Transverse colon (tissue), 4 donors: ENCODE data around the gene LCN12. TPM values are rescaled to one million over a fixed set of nuclear protein-coding genes. Genes with fewer than 3 reads are reported as not detected.

ENCODE experiments used
- DNase-seq: peaks from one replicate; pipeline ENCODE4 v3.0.0-alpha.2; 2019
- H3K27ac ChIP-seq, 4 donors: fragments of 200-600 bp; sonication (generic); 2 replicates each; pipeline ENCODE4 v1.5.1; 2016 to 2018; ENCODE audit warnings: inconsistent platforms in 4 of 4
- H3K27me3 ChIP-seq: fragments of 200-600 bp; sonication (generic); 2 replicates; pipeline ENCODE4 v1.5.1; 2017; ENCODE audit warnings: inconsistent platforms
- H3K36me3 ChIP-seq, 4 donors: fragments of 200-600 bp; sonication (generic); 2 replicates each; pipeline ENCODE4 v1.5.1; 2017 to 2019; ENCODE audit warnings: inconsistent platforms in 4 of 4
- H3K4me1 ChIP-seq, 4 donors: fragments of 200-600 bp; sonication (generic); 2 replicates each; pipeline ENCODE4 v1.5.1; 2017 to 2020; ENCODE audit warnings: inconsistent platforms in 4 of 4
- H3K4me3 ChIP-seq, 4 donors: fragments of 200-600 bp; sonication (generic); 1 replicate in 1 of 4; 2 replicates in 3 of 4; pipeline versions ENCODE4 v1.5.1 to v1.6.1; 2017 to 2019; ENCODE audit warnings: inconsistent platforms in 4 of 4
- H3K9me3 ChIP-seq, 2 donors: fragments of 200-600 bp; sonication (generic); 2 replicates each; pipeline ENCODE4 v1.5.1; 2017 to 2019; ENCODE audit warnings: inconsistent platforms in 2 of 2
- EP300 ChIP-seq: sonication (generic); formaldehyde crosslinking; IDR thresholded peaks from one replicate; pipeline ENCODE4 v1.6.1; 2017; ENCODE audit warnings: antibody characterized with exemption, low read depth
- POLR2A ChIP-seq: fragments of 450-650 bp; IDR thresholded peaks from one replicate; pipeline ENCODE4 v1.6.1; 2016; ENCODE audit warnings: antibody characterized with exemption, mild to moderate bottlenecking, moderate library complexity
- POLR2AphosphoS5 ChIP-seq, 3 donors: sonication (generic); formaldehyde crosslinking; IDR thresholded peaks; one replicate each; pipeline ENCODE4 v1.6.1; 2016; ENCODE audit warnings: antibody characterized with exemption in 3 of 3
- WGBS, 2 donors: methylation state at CpG; one replicate each; pipeline ENCODE4 v1.1.5; 2018; ENCODE audit warnings: low coverage in 1 of 2; 5-methylcytosine and 5-hydroxymethylcytosine counted together
- in situ Hi-C, 4 donors: fragments of 200-750 bp; cut with MboI; loops; one replicate each; pipeline versions ENCODE4 v1.15.0 to v1.15.1; 2017; ENCODE audit warnings: low sequenced_read_pairs in 3 of 4, low pct_ligation_motif_present in 1 of 4, low pct_unique_long_range_greater_than_20kb in 1 of 4
- intact Hi-C: fragments of 100-400 bp; cut with DNase I; formaldehyde crosslinking; loops from one replicate; pipeline ENCODE4 v1.15.1; 2023; ENCODE audit warnings: low total_unique reads
- total RNA-seq, 4 donors: library from RNA; depleted of rRNA; stranded (reverse); fragments of >200 nt; gene quantifications; one replicate each; pipeline ENCODE4 v1.1.0, GENCODE V29; 2016
- TF ChIP-seq, protein P1 (sequence below), 5 experiments: fragments of 200-600 bp in 3 of 5; fragments of 450-650 bp in 2 of 5; sonication (generic) in 3 of 5; IDR thresholded peaks; 1 replicate in 2 of 5; 2 replicates in 3 of 5; pipeline ENCODE4 v1.5.1; 2016 to 2017; ENCODE audit warnings: antibody characterized with exemption in 5 of 5, inconsistent platforms in 3 of 5, mild to moderate bottlenecking in 2 of 5, moderate library complexity in 1 of 5

LCN12 gene
- total RNA-seq, 4 donors from 2014 or later = 1.2 to 52.7 (median 5.5) TPM

DNA sequence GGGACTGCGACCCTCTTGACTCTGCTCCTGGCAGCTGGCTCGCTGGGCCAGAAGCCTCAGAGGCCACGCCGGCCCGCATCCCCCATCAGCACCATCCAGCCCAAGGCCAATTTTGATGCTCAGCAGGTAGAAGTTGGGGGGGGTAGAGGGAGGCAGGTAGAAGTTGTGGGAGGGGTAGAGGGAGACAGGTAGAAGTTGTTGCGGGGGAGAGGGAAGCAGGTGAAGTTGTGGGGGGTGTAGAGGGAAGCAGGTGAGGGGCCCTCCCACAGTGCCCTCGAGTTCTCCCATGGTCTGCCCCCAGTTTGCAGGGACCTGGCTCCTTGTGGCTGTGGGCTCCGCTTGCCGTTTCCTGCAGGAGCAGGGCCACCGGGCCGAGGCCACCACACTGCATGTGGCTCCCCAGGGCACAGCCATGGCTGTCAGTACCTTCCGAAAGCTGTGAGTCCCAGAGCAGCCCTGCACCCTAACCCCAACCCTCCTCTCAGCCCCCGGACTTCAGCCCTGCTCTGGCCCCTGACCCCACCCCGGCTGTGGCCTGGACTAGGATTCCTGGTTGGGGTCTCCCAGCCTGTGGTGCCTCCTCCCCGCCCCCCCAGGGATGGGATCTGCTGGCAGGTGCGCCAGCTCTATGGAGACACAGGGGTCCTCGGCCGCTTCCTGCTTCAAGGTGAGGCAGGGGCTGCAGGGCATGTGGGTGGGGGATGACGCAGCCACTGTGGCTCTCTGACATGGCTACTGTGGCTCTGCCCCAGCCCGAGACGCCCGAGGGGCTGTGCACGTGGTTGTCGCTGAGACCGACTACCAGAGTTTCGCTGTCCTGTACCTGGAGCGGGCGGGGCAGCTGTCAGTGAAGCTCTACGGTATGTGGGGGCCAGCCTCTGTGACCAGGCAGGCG lies 6.5 kb upstream of the LCN12 start:
- Histone ChIP-seq H3K9me3 (no peaks in the 10 kb centered on the region), H3K27me3 (no peaks in the 10 kb centered on the region), H3K36me3 (peaks cover 0 to 20% (median 11%) of the 10 kb centered on the region in 4 donors), H3K4me3 (no peak overlapping the region), H3K4me1 (peaks cover 10 to 42% (median 28%) of the 10 kb centered on the region in 4 donors), H3K27ac (peak overlapping the region in 1 of 4 donors; percentile 96)
- in situ Hi-C loops = no loop called here
- WGBS, 2 donors = 80 to 85% methylated on average over 1 to 29 of the region's 30 CpGs
- intact Hi-C loops = loop anchor here (5.0 to 10.0 kb wide), 2 partner anchors 81 to 87 kb away; partner anchors contain the start of genes EDF1 and FUT7
- TF ChIP-seq POLR2A (no peak), POLR2AphosphoS5 (IDR thresholded peaks at IDR 0.05) (no peak), EP300 (no peak)
- TF ChIP-seq, protein P1, sequence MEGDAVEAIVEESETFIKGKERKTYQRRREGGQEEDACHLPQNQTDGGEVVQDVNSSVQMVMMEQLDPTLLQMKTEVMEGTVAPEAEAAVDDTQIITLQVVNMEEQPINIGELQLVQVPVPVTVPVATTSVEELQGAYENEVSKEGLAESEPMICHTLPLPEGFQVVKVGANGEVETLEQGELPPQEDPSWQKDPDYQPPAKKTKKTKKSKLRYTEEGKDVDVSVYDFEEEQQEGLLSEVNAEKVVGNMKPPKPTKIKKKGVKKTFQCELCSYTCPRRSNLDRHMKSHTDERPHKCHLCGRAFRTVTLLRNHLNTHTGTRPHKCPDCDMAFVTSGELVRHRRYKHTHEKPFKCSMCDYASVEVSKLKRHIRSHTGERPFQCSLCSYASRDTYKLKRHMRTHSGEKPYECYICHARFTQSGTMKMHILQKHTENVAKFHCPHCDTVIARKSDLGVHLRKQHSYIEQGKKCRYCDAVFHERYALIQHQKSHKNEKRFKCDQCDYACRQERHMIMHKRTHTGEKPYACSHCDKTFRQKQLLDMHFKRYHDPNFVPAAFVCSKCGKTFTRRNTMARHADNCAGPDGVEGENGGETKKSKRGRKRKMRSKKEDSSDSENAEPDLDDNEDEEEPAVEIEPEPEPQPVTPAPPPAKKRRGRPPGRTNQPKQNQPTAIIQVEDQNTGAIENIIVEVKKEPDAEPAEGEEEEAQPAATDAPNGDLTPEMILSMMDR (IDR thresholded peaks at IDR 0.05) = no peak
- no peak for DNase-seq

DNA sequence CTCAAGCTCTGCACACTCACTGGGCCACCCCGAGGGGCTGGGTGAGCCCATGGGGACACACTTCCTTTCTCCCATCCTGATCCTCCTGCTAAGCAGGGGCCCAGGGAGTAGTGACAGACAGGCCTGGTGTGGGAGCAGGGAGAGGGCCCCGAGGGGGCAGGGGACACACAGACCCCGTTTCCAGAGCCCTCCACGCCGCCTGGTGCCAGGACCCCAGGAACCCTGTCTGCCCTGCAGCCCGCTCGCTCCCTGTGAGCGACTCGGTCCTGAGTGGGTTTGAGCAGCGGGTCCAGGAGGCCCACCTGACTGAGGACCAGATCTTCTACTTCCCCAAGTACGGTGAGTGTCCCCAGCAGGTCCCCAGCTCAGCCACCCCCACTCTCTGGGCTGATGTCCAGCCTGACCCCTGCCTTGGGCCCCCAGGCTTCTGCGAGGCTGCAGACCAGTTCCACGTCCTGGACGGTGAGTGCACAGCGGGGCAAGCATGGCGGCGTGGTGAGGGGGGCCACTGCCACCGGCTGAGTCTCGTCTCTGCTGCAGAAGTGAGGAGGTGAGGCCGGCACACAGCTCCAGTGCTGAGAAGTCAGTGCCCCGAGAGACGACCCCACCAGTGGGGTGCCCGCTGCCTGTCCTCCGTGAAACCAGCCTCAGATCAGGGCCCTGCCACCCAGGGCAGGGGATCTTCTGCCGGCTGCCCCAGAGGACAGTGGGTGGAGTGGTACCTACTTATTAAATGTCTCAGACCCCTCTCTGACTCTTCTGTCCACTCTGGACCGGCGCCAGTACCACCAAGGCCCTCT lies 5.6 kb upstream of the LCN12 start:
- Histone ChIP-seq H3K36me3 (peaks cover 0 to 12% (median 9%) of the 10 kb centered on the region in 4 donors), H3K27me3 (no peaks in the 10 kb centered on the region), H3K27ac (no peak overlapping the region), H3K4me1 (peaks cover 10 to 47% (median 33%) of the 10 kb centered on the region in 4 donors), H3K4me3 (no peak overlapping the region), H3K9me3 (no peaks in the 10 kb centered on the region)
- intact Hi-C loops (loop anchor here (5.0 to 10.0 kb wide), 2 partner anchors 82 to 86 kb away; partner anchors contain the start of genes EDF1 and FUT7), in situ Hi-C loops (no loop called here)
- DNase-seq = no peak
- WGBS, 2 donors = 87% methylated on average over 25 of the region's 27 CpGs; no CpG with 5 or more reads in 1 of the 2 donors
- TF ChIP-seq EP300 = no peak
- TF ChIP-seq, protein P1 (IDR thresholded peaks at IDR 0.05) = no peak
- TF ChIP-seq POLR2A = no peak
- no peak for TF ChIP-seq POLR2AphosphoS5 (IDR thresholded peaks at IDR 0.05)

DNA sequence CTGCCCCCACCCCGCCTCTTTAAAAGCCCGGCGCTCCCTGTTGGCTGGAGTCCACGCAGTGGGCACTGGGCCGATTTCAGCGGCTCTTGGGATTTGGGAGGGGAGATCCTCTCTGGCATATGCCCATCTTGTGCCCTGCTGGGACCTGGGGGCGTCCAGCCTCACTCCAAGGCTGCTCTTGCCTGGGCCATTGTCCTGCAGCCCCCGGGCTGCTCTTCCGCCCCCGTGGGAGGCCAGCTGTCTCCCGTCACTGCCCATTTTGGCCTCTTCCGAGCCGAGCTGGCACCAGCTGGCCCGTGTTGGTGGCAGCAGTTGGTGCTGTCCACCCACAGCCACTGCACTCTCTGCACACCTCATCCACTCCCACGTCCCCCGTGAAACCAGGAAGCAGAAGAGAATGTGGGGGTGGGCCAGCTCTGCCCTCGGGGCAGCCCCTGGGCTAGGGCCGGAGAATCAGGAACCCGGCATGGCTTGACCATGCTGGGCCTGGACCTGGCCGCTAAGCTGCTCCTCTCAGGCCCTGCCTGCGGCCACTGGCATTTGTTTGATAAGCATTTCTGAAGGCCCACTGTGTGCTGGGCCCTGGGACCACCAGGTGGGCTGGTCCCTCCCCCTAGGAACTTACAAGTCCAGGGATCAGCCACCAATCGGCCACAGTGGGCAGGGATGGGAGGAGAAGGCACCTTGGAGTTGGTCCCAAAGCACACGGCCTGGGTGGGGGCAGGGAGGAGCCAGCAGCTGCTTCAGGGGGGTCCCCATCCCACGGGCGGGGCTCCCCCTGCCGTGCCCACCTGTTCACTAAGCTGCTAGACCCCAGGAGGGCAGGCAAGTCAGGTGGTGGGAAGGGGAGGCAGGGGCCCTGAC lies 4.8 kb upstream of the LCN12 start:
- Histone ChIP-seq H3K27ac (peak overlapping the region in 3 of 4 donors; percentile 90 to 93 (median 93)), H3K27me3 (no peaks in the 10 kb centered on the region), H3K36me3 (peaks cover 0 to 5% (median 3%) of the 10 kb centered on the region in 4 donors), H3K4me1 (peaks cover 10 to 47% (median 33%) of the 10 kb centered on the region in 4 donors), H3K9me3 (no peaks in the 10 kb centered on the region), H3K4me3 (no peak overlapping the region)
- in situ Hi-C loops = no loop called here
- TF ChIP-seq POLR2A (no peak), POLR2AphosphoS5 (IDR thresholded peaks at IDR 0.05) (no peak), EP300 (no peak)
- TF ChIP-seq, protein P1 (IDR thresholded peaks at IDR 0.05) = no peak
- no peak for DNase-seq
- WGBS, 2 donors = 73% methylated on average over 24 of the region's 26 CpGs; no CpG with 5 or more reads in 1 of the 2 donors
- intact Hi-C loops = loop anchor here (5.0 to 10.0 kb wide), 2 partner anchors 82 to 85 kb away; partner anchors contain the start of genes EDF1 and FUT7
